Endothelial cell of umbilical vein (primary cell): ENCODE data around the gene ANO9. TPM values are rescaled to one million over a fixed set of nuclear protein-coding genes. Genes with fewer than 3 reads are reported as not detected.

ENCODE experiments used
- BruUV-seq: library from RNA; stranded (reverse); fragments of 400-500 nt; replicated peaks from 2 replicates; lab custom pipeline; 2021; lab: Mats Ljungman, UMichigan
- CTCF ChIA-PET: fragments of 300-600, 350-600 bp; sonication (Branson Sonifier 250); formaldehyde crosslinking; loops from one replicate; lab custom pipeline; 2021; ENCODE audit warnings: antibody characterized with exemption, inconsistent platforms; lab: Charles Lee
- POLR2A ChIA-PET: fragments of 300-600, 350-600 bp; sonication (Branson Sonifier 250); formaldehyde crosslinking; loops from one replicate; lab custom pipeline; 2021; ENCODE audit warnings: antibody characterized with exemption, inconsistent platforms; lab: Charles Lee
- DNase-seq: peaks from one replicate; pipeline ENCODE4 v3.0.0-alpha.2; 2011; ENCODE audit warnings: low read depth, low spot score
- FAIRE-seq: peaks from 2 replicates; lab custom pipeline; 2011; peaks lifted over from hg19 to GRCh38; lab: Jason Lieb, UNC
- H2AFZ ChIP-seq: 2 replicates; pipeline ENCODE4 v1.6.0; 2012; ENCODE audit warnings: low read depth, low read length, control low read depth, inconsistent platforms
- H3K27ac ChIP-seq: 2 replicates; pipeline ENCODE4 v1.5.1; 2011; ENCODE audit warnings: low read depth, mild to moderate bottlenecking, control low read depth, low read length, moderate library complexity; ENCODE audit not compliant: insufficient read depth
- H3K27me3 ChIP-seq, 2 experiments: 2 replicates each; pipeline versions ENCODE4 v1.6.0 to v1.6.1; 2011; ENCODE audit warnings: low read length in 2 of 2, mixed read lengths in 1 of 2; ENCODE audit not compliant: control insufficient read depth in 2 of 2, insufficient read depth in 2 of 2
- H3K36me3 ChIP-seq, 2 experiments: 2 replicates in 1 of 2; 3 replicates in 1 of 2; pipeline ENCODE4 v1.5.1; 2011; ENCODE audit warnings: low read length in 2 of 2, mild to moderate bottlenecking in 1 of 2, moderate library complexity in 1 of 2; ENCODE audit not compliant: control insufficient read depth in 2 of 2, insufficient read depth in 2 of 2; ENCODE audit errors: extremely low read depth in 1 of 2
- H3K4me1 ChIP-seq: 3 replicates; pipeline ENCODE4 v1.5.1; 2011; ENCODE audit warnings: mild to moderate bottlenecking, low read length; ENCODE audit not compliant: control insufficient read depth, insufficient read depth; ENCODE audit errors: extremely low read depth
- H3K4me2 ChIP-seq: 2 replicates; pipeline ENCODE4 v1.6.1; 2011; ENCODE audit warnings: low read length, control low read depth, mixed read lengths; ENCODE audit not compliant: insufficient read depth
- H3K4me3 ChIP-seq, 3 experiments: fragments of 200-600 bp in 1 of 3; sonication (generic), shearing (Covaris generic) in 1 of 3; replicated peaks in 1 of 3; 2 replicates each; pipeline ENCODE4 v1.5.1; 2011 to 2016; ENCODE audit warnings: control low read depth in 3 of 3, low read length in 3 of 3, mild to moderate bottlenecking in 2 of 3, inconsistent platforms in 1 of 3, low read depth in 1 of 3, moderate library complexity in 1 of 3; ENCODE audit not compliant: insufficient read depth in 1 of 3
- H3K79me2 ChIP-seq: 2 replicates; pipeline ENCODE4 v1.6.0; 2012; ENCODE audit warnings: low read length, inconsistent platforms; ENCODE audit not compliant: control insufficient read depth, insufficient read depth
- H3K9ac ChIP-seq: replicated peaks from 2 replicates; pipeline ENCODE3; 2011; ENCODE audit warnings: low read length, control low read depth; ENCODE audit not compliant: insufficient read depth; ENCODE audit errors: extremely low read depth
- H3K9me1 ChIP-seq: replicated peaks from 3 replicates; pipeline ENCODE4 v1.6.0; 2011; ENCODE audit warnings: mild to moderate bottlenecking, low read length; ENCODE audit not compliant: control insufficient read depth, insufficient read depth; ENCODE audit errors: extremely low read depth
- H3K9me3 ChIP-seq: replicated peaks from 2 replicates; pipeline ENCODE4 v1.5.1; 2012; ENCODE audit warnings: low read length, inconsistent platforms; ENCODE audit not compliant: control insufficient read depth, insufficient read depth
- H4K20me1 ChIP-seq: replicated peaks from 2 replicates; pipeline ENCODE3; 2011; ENCODE audit warnings: mild to moderate bottlenecking, low read length; ENCODE audit not compliant: control insufficient read depth, insufficient read depth; ENCODE audit errors: extremely low read depth
- CTCF ChIP-seq, 2 donors: IDR thresholded peaks; 1 replicate in 1 of 2; 2 replicates in 1 of 2; pipeline ENCODE4 v1.5.1; 2011; ENCODE audit warnings: low read length in 2 of 2, mild to moderate bottlenecking in 2 of 2, moderate library complexity in 2 of 2, control low read depth in 1 of 2, inconsistent platforms in 1 of 2, low read depth in 1 of 2; ENCODE audit not compliant: insufficient read depth in 1 of 2; ENCODE audit errors: extremely low read depth in 1 of 2
- EZH2 ChIP-seq: IDR thresholded peaks from 2 replicates; pipeline ENCODE4 v1.6.1; 2012; ENCODE audit warnings: borderline replicate concordance, low read depth, mild to moderate bottlenecking, moderate library complexity, low read length, inconsistent platforms; ENCODE audit not compliant: severe bottlenecking
- FOS ChIP-seq: IDR thresholded peaks from 2 replicates; pipeline ENCODE4 v1.6.1; 2011; ENCODE audit warnings: mild to moderate bottlenecking, low read length, moderate library complexity, borderline replicate concordance; ENCODE audit not compliant: insufficient read depth
- GATA2 ChIP-seq: IDR thresholded peaks from 2 replicates; pipeline ENCODE4 v1.7.0; 2011; ENCODE audit warnings: low read depth, mild to moderate bottlenecking, moderate library complexity, mixed read lengths, low read length; ENCODE audit not compliant: insufficient read length, insufficient read depth
- JUN ChIP-seq: IDR thresholded peaks from 2 replicates; pipeline ENCODE4 v1.6.1; 2011; ENCODE audit warnings: borderline replicate concordance, low read depth; ENCODE audit not compliant: insufficient read length, insufficient read depth
- MYC ChIP-seq: IDR thresholded peaks from one replicate; pipeline ENCODE4 v1.6.1; 2011; ENCODE audit warnings: mild to moderate bottlenecking, low read depth, low read length
- POLR2A ChIP-seq: IDR thresholded peaks from 2 replicates; pipeline ENCODE4 v1.6.1; 2012; ENCODE audit warnings: low read depth, mild to moderate bottlenecking, control low read depth, low read length
- POLR2AphosphoS5 ChIP-seq: IDR thresholded peaks from 2 replicates; pipeline ENCODE4 v1.6.1; 2012; ENCODE audit warnings: low read depth, mild to moderate bottlenecking, control low read depth, low read length, moderate library complexity; ENCODE audit not compliant: insufficient read depth
- dilution Hi-C: fragments of 300-500 bp; cut with MboI; formaldehyde crosslinking; loops from one replicate; pipeline ENCODE4 v1.15.0; 2019; ENCODE audit warnings: low sequenced_read_pairs; ENCODE audit not compliant: extremely low pct_ligation_motif_present
- intact Hi-C: fragments of 100-400 bp; cut with micrococcal nuclease; formaldehyde crosslinking; loops from one replicate; pipeline ENCODE4 v1.10.0; 2022
- polyA plus RNA-seq, 4 experiments: library from polyadenylated mRNA; depleted of rRNA in 3 of 4; stranded (reverse) in 3 of 4; unstranded in 1 of 4; fragments of >200 nt; gene quantifications; 2 replicates each; pipeline versions ENCODE4 v1.2.1 to v1.2.3, GENCODE V29; 2011 to 2012; ENCODE audit warnings: missing spikeins in 1 of 4
- total RNA-seq: library from RNA; stranded (reverse); gene quantifications from 2 replicates; pipeline ENCODE4 v1.2.3, GENCODE V29; 2021
- TF ChIP-seq, protein P1 (sequence below): IDR thresholded peaks from 2 replicates; pipeline ENCODE4 v1.6.1; 2011; ENCODE audit not compliant: insufficient read depth, insufficient read length

Gene ANO9
- total and polyA plus RNA-seq, 2 donors (not counting 3 experiments of a cell fraction or from before 2014, with no cell fraction given) = 0.23 TPM; not detected in 1

- CTCF ChIA-PET = interaction anchor here (1.3 to 2.4 kb wide), 5 partner anchors 13 to 196 kb away, joined by 3 to 32 read pairs (median 12); partner anchors contain the start of gene SIGIRR
Measured at GRCh38 chr11:446891-447290, 5.1 kb upstream of the ANO9 start.

DNA sequence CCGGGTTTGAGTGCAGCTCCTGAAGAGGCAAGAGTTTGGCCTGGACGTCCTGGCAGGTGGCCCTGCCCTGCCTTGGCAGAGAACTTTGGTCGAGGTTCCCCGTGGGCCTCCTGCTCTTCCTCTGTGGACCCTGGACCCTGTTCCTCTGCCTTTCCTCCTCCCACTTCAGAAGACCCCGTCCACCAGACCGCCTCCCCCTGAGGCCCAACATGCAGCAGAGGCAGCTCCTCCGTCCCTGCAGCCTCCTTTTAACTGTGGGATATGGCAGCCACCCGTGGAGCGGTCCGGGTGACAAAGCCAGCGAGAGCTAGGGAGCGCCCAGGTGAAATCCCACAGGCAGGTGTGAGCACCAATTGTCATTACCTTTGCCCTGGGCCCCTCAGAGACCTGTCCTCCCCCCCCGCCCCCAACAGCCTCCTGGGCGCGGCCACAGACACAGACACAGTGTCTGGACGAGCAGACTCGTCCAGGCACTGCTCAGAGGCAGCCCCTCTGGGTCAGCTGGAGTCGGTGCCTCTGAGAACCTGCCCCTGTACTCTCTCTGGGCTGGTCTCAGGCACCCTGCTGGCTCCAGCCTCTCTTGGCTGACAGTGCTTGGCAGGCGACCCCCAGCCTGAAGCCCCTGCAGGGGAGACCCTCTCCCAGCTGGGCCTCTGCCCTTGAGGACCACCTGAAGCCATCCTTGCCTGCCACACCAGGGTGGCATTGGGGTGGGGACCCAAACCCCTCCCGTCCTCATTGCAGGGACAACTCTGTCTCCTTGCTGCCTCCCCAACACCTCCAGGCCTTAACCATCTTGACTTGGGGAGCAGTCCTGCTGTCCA, 4.2 kb upstream of the ANO9 start:
- H3K27ac ChIP-seq = no peak overlapping the region
- FAIRE-seq (no peak), DNase-seq (no peak)
- ChIA-PET POLR2A (no interaction called here), CTCF (interaction anchor here (1.3 to 1.6 kb wide), 2 partner anchors 28 to 49 kb away, joined by 3 read pairs; no protein-coding TSS in a partner anchor)
- H2AFZ ChIP-seq = no peak overlapping the region
- dilution Hi-C loops (no loop called here), intact Hi-C loops (loop anchor here (5.0 kb wide), 1 partner anchor 194 kb away; no protein-coding TSS in a partner anchor)
- peaks cover 6% of the 10 kb centered on the region for H3K4me1 ChIP-seq
- no peaks in the 10 kb centered on the region for H3K9me1 ChIP-seq
- no peak overlapping the region for H3K4me2 ChIP-seq
- H3K36me3 ChIP-seq = no peaks in the 10 kb centered on the region
- H3K79me2 ChIP-seq = peaks cover 10% of the 10 kb centered on the region
- no peaks in the 10 kb centered on the region for H3K9me3 ChIP-seq
- TF ChIP-seq CTCF (IDR thresholded peaks at IDR 0.05; ENCODE audit: extremely low read depth in 1 of 2, insufficient read depth in 1 of 2, low read depth in 1 of 2, low read length in 2 of 2) (no peak), POLR2A (no peak), POLR2AphosphoS5 (no peak), EZH2 (no peak), FOS (no peak), JUN (no peak), GATA2 (no peak)
- TF ChIP-seq, protein P1, sequence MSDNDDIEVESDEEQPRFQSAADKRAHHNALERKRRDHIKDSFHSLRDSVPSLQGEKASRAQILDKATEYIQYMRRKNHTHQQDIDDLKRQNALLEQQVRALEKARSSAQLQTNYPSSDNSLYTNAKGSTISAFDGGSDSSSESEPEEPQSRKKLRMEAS = no peak
- H3K4me3 ChIP-seq = no peak overlapping the region
- H4K20me1 ChIP-seq = no peaks in the 10 kb centered on the region
- H3K9ac ChIP-seq = no peak overlapping the region
- H3K27me3 ChIP-seq = peaks cover 0 to 2% of the 10 kb centered on the region in 2 experiments
- no TSS peak for BruUV-seq

More at GRCh38 chr11:446891-447290, 5.1 kb upstream of the ANO9 start:
- DNase-seq = no peak
- Histone ChIP-seq H3K4me2 (no peak overlapping the region), H3K27ac (no peak overlapping the region), H3K4me1 (peaks cover 14% of the 10 kb centered on the region), H3K27me3 (peaks cover 0 to 2% of the 10 kb centered on the region in 2 experiments), H3K9me1 (no peaks in the 10 kb centered on the region), H3K79me2 (peaks cover 19% of the 10 kb centered on the region), H3K9ac (no peak overlapping the region), H2AFZ (no peak overlapping the region), H3K9me3 (no peaks in the 10 kb centered on the region), H3K36me3 (no peaks in the 10 kb centered on the region), H4K20me1 (no peaks in the 10 kb centered on the region), H3K4me3 (no peak overlapping the region)
- dilution Hi-C loops = no loop called here
- TF ChIP-seq, protein P1 = no peak
- TF ChIP-seq POLR2AphosphoS5 (no peak), JUN (no peak), GATA2 (no peak), EZH2 (no peak), MYC (no peak), POLR2A (no peak), FOS (no peak)
- intact Hi-C loops = loop anchor here (5.0 kb wide), 1 partner anchor 195 kb away; no protein-coding TSS in a partner anchor
- POLR2A ChIA-PET = no interaction called here
- BruUV-seq = no TSS peak
- no peak for FAIRE-seq
